Fibroblast of skin of scalp (primary cell): ENCODE measurements around the gene ZMPSTE24.
"Not testable (repeated sequence)": the region's sequence is repeated elsewhere in the genome, so short reads cannot be mapped to it uniquely, and the experiment has no call there.

Experiments used
- DNase-seq: peaks from one replicate; pipeline ENCODE4 v3.0.0-alpha.2; 2013

Gene ZMPSTE24

GRCh38 chr1:40318970-40319621 lies 61.1 kb downstream of the ZMPSTE24 start:
- no peak for DNase-seq

- not testable (repeated sequence) for DNase-seq
Measured at GRCh38 chr1:40331403-40331802, 73.4 kb downstream of the ZMPSTE24 start.

GRCh38 chr1:40332695-40333094 lies 74.7 kb downstream of the ZMPSTE24 start:
- DNase-seq: no peak

- DNase-seq: no peak
Measured at GRCh38 chr1:40337443-40337842, 79.4 kb downstream of the ZMPSTE24 start.

GRCh38 chr1:40338745-40339419 lies 80.8 kb downstream of the ZMPSTE24 start:
- peak; percentile 73 for DNase-seq

- DNase-seq: no peak
Measured at GRCh38 chr1:40339420-40340323, 81.6 kb downstream of the ZMPSTE24 start.

- no peak for DNase-seq
Measured at GRCh38 chr1:40341491-40342380, 83.7 kb downstream of the ZMPSTE24 start.

GRCh38 chr1:40342381-40342717 lies 84.3 kb downstream of the ZMPSTE24 start:
- not testable (repeated sequence) for DNase-seq
